ENCODE data around the gene MYO3B.

MYO3B gene

DNA sequence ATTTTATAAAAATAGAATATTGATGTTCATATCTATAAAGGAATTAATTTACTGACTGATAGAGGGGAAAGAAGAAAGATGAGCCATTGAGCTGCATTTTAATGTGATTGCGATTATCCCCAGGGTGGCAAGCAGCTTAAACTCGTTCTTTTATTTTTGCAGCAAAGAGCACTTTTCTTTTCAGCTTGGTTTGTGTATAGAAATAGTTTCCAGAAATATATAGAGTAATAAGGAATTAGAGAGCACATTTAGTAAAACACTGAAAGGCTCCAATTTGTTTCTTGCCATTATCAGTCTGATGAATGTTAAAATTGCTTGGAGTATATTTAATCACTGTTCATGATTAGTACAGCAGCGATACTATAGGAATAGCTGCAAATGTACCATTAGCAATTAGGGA, 119.5 kb downstream of the MYO3B start:
- ChIA-PET POLR2A (no interaction called here), CTCF (interaction anchor here (1.0 kb wide), 1 partner anchor 27 kb away, joined by 5 read pairs; no protein-coding TSS in a partner anchor)
- H3K36me3 ChIP-seq (ENCODE audit: control insufficient read depth in 2 of 2, insufficient read depth in 1 of 2, low read length in 2 of 2): no peaks in the 10 kb centered on the region
- H3K9me3 ChIP-seq (ENCODE audit: control insufficient read depth, insufficient read depth, low read depth, low read length): no peaks in the 10 kb centered on the region
- no peak overlapping the region for H3K27ac ChIP-seq (ENCODE audit: extremely low read depth, low read depth, low read length)
- TF ChIP-seq ZNF585B (tag by site-specific recombination; IDR thresholded peaks at IDR 0.05) (no peak), ZNF114 (tag by site-specific recombination; IDR thresholded peaks at IDR 0.05) (no peak), ZNF596 (tag by site-specific recombination; IDR thresholded peaks at IDR 0.05) (no peak)
- TF ChIP-seq, protein P1, sequence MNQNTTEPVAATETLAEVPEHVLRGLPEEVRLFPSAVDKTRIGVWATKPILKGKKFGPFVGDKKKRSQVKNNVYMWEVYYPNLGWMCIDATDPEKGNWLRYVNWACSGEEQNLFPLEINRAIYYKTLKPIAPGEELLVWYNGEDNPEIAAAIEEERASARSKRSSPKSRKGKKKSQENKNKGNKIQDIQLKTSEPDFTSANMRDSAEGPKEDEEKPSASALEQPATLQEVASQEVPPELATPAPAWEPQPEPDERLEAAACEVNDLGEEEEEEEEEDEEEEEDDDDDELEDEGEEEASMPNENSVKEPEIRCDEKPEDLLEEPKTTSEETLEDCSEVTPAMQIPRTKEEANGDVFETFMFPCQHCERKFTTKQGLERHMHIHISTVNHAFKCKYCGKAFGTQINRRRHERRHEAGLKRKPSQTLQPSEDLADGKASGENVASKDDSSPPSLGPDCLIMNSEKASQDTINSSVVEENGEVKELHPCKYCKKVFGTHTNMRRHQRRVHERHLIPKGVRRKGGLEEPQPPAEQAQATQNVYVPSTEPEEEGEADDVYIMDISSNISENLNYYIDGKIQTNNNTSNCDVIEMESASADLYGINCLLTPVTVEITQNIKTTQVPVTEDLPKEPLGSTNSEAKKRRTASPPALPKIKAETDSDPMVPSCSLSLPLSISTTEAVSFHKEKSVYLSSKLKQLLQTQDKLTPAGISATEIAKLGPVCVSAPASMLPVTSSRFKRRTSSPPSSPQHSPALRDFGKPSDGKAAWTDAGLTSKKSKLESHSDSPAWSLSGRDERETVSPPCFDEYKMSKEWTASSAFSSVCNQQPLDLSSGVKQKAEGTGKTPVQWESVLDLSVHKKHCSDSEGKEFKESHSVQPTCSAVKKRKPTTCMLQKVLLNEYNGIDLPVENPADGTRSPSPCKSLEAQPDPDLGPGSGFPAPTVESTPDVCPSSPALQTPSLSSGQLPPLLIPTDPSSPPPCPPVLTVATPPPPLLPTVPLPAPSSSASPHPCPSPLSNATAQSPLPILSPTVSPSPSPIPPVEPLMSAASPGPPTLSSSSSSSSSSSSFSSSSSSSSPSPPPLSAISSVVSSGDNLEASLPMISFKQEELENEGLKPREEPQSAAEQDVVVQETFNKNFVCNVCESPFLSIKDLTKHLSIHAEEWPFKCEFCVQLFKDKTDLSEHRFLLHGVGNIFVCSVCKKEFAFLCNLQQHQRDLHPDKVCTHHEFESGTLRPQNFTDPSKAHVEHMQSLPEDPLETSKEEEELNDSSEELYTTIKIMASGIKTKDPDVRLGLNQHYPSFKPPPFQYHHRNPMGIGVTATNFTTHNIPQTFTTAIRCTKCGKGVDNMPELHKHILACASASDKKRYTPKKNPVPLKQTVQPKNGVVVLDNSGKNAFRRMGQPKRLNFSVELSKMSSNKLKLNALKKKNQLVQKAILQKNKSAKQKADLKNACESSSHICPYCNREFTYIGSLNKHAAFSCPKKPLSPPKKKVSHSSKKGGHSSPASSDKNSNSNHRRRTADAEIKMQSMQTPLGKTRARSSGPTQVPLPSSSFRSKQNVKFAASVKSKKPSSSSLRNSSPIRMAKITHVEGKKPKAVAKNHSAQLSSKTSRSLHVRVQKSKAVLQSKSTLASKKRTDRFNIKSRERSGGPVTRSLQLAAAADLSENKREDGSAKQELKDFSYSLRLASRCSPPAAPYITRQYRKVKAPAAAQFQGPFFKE (tag by site-specific recombination; IDR thresholded peaks at IDR 0.05; ENCODE audit: borderline replicate concordance): no peak
- no peak overlapping the region for H3K4me3 ChIP-seq (ENCODE audit: low read depth, low read length)
- no peaks in the 10 kb centered on the region for H3K4me1 ChIP-seq (ENCODE audit: control insufficient read depth, insufficient read depth, low read length)

- H3K4me3 ChIP-seq (ENCODE audit: low read depth, low read length): no peak overlapping the region
- ChIA-PET POLR2A (no interaction called here), CTCF (no interaction called here)
- H3K9me3 ChIP-seq (ENCODE audit: control insufficient read depth, insufficient read depth, low read depth, low read length): no peaks in the 10 kb centered on the region
- H3K36me3 ChIP-seq (ENCODE audit: control insufficient read depth in 2 of 2, insufficient read depth in 1 of 2, low read length in 2 of 2): no peaks in the 10 kb centered on the region
- TF ChIP-seq BCL11A (tag by site-specific recombination; IDR thresholded peaks at IDR 0.05; ENCODE audit: low read depth) (no peak), ZNF449 (tag by site-specific recombination; IDR thresholded peaks at IDR 0.05) (no peak), ZNF791 (tag by site-specific recombination; IDR thresholded peaks at IDR 0.05) (no peak), ZNF704 (tag by site-specific recombination; IDR thresholded peaks at IDR 0.05) (no peak), ZNF501 (tag by site-specific recombination; IDR thresholded peaks at IDR 0.05) (no peak), REST (tag by site-specific recombination; IDR thresholded peaks at IDR 0.05) (no peak), ZNF133 (tag by site-specific recombination; IDR thresholded peaks at IDR 0.05) (no peak), ZNF660 (tag by site-specific recombination; IDR thresholded peaks at IDR 0.05) (no peak), ZNF670 (tag by site-specific recombination; IDR thresholded peaks at IDR 0.05; ENCODE audit: low read depth) (no peak), ZNF214 (tag by site-specific recombination; IDR thresholded peaks at IDR 0.05; ENCODE audit: borderline replicate concordance) (no peak), ZNF175 (tag by site-specific recombination; IDR thresholded peaks at IDR 0.05) (no peak), EGR2 (tag by site-specific recombination; IDR thresholded peaks at IDR 0.05; ENCODE audit: low read depth) (no peak), REPIN1 (tag by site-specific recombination; IDR thresholded peaks at IDR 0.05; ENCODE audit: low read depth) (no peak), ZNF792 (tag by site-specific recombination; IDR thresholded peaks at IDR 0.05) (no peak), ZNF266 (tag by site-specific recombination; IDR thresholded peaks at IDR 0.05; ENCODE audit: low read depth) (no peak)
- no peaks in the 10 kb centered on the region for H3K4me1 ChIP-seq (ENCODE audit: control insufficient read depth, insufficient read depth, low read length)
- no peak overlapping the region for H3K27ac ChIP-seq (ENCODE audit: extremely low read depth, low read depth, low read length)
These were observed 120.2 kb downstream of the MYO3B start for GRCh38 chr2:170298115-170298514.

All from HEK293 (cell line).